ENCODE measurements around the gene ATPAF2. TPM values are rescaled to one million over a fixed set of nuclear protein-coding genes. Genes with fewer than 3 reads are reported as not detected.

The ATPAF2 gene
- 10 to 100 TPM; 25.8 to 28.7 TPM for total RNA-seq

GRCh38 chr17:18038861-18039534, at the start of gene ATPAF2, which contains the start of gene GID4:
TSS of gene ATPAF2 (minus strand) at chr17:18039168. CDS start at chr17:18039013, 155 bp downstream.
TSS of gene GID4 (plus strand) at chr17:18039408. CDS start at chr17:18039465, 57 bp downstream.
- ATAC-seq (replicated peaks in 1 of 2) (peak; percentile 92 to 93), DNase-seq (peak; percentile 100)
- Mint-ChIP-seq H3K4me1 (ENCODE audit: low read depth) (peaks cover 51% of the 10 kb centered on the region), H3K36me3 (ENCODE audit: insufficient read depth in 2 of 2) (peaks cover 8 to 15% of the 10 kb centered on the region in 2 donors), H3K27me3 (ENCODE audit: low read depth) (no peaks in the 10 kb centered on the region), H3K27ac (peak within 1 kb of the TSS; percentile 88), H3K4me3 (peak within 1 kb of the TSS; percentile 82 to 96), H3K9me3 (no peaks in the 10 kb centered on the region)

GRCh38 chr17:18087610-18088491, 48.9 kb upstream of the ATPAF2 start, which contains the start of gene DRG2:
TSS of gene DRG2 (plus strand) at chr17:18087948. CDS start at chr17:18088024, 76 bp downstream.
- peak within 1 kb of the TSS; percentile 97 for H3K27ac Mint-ChIP-seq
- DNase-seq (peak; percentile 91 to 94), ATAC-seq (replicated peaks in 1 of 2) (peak; percentile 98 to 99)
- H3K27me3 Mint-ChIP-seq (ENCODE audit: low read depth) = no peaks in the 10 kb centered on the region
- H3K4me1 Mint-ChIP-seq (ENCODE audit: low read depth) = peaks cover 42% of the 10 kb centered on the region
- peaks cover 0 to 2% of the 10 kb centered on the region in 2 donors for H3K36me3 Mint-ChIP-seq (ENCODE audit: insufficient read depth in 2 of 2)
- H3K9me3 Mint-ChIP-seq = no peaks in the 10 kb centered on the region
- peak within 1 kb of the TSS; percentile 95 to 99 for H3K4me3 Mint-ChIP-seq

- no peak overlapping the region for H3K4me3 Mint-ChIP-seq
- peaks cover 0 to 2% of the 10 kb centered on the region in 2 donors for H3K36me3 Mint-ChIP-seq (ENCODE audit: insufficient read depth in 2 of 2)
- H3K9me3 Mint-ChIP-seq = no peaks in the 10 kb centered on the region
- H3K27ac Mint-ChIP-seq = no peak overlapping the region
- peaks cover 21% of the 10 kb centered on the region for H3K4me1 Mint-ChIP-seq (ENCODE audit: low read depth)
- peaks cover 2% of the 10 kb centered on the region for H3K27me3 Mint-ChIP-seq (ENCODE audit: low read depth)
- DNase-seq (no peak), ATAC-seq (replicated peaks in 1 of 2) (no peak)
Measured at GRCh38 chr17:18084256-18084655, 45.3 kb upstream of the ATPAF2 start.

GRCh38 chr17:18079543-18079942, 40.6 kb upstream of the ATPAF2 start:
- ATAC-seq (replicated peaks in 1 of 2) = no peak
- Mint-ChIP-seq H3K27me3 (ENCODE audit: low read depth) (peaks cover 11% of the 10 kb centered on the region), H3K4me3 (no peak overlapping the region), H3K9me3 (no peaks in the 10 kb centered on the region), H3K27ac (no peak overlapping the region), H3K4me1 (ENCODE audit: low read depth) (no peaks in the 10 kb centered on the region), H3K36me3 (ENCODE audit: insufficient read depth in 2 of 2) (no peaks in the 10 kb centered on the region)
- DNase-seq = no peak

DNA sequence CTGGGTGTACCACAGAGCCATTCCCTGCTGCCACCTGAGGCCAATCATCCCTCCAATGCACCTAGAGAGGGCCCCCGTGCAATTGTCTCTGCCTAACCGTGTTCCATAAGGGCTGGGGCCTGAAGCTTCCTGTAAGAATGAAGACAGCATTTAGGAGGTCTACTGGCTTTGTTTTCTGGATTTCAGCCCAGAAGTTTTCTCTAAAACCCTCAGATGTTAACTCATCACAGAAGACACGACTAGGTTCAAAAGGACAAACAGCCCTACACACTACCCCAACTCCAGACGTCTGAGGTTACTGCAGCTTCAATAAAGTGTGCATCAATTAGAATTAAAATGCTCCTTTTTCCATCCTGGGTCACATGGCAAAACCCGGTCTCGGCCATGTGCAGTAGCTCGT, 38.0 kb upstream of the ATPAF2 start:
- no peaks in the 10 kb centered on the region for H3K9me3 Mint-ChIP-seq
- no peak overlapping the region for H3K27ac Mint-ChIP-seq
- no peak for DNase-seq
- H3K36me3 Mint-ChIP-seq (ENCODE audit: insufficient read depth in 2 of 2) = no peaks in the 10 kb centered on the region
- H3K4me3 Mint-ChIP-seq = no peak overlapping the region
- ATAC-seq (replicated peaks in 1 of 2) = no peak
- H3K27me3 Mint-ChIP-seq (ENCODE audit: low read depth) = peaks cover 11% of the 10 kb centered on the region
- H3K4me1 Mint-ChIP-seq (ENCODE audit: low read depth) = no peaks in the 10 kb centered on the region

DNA sequence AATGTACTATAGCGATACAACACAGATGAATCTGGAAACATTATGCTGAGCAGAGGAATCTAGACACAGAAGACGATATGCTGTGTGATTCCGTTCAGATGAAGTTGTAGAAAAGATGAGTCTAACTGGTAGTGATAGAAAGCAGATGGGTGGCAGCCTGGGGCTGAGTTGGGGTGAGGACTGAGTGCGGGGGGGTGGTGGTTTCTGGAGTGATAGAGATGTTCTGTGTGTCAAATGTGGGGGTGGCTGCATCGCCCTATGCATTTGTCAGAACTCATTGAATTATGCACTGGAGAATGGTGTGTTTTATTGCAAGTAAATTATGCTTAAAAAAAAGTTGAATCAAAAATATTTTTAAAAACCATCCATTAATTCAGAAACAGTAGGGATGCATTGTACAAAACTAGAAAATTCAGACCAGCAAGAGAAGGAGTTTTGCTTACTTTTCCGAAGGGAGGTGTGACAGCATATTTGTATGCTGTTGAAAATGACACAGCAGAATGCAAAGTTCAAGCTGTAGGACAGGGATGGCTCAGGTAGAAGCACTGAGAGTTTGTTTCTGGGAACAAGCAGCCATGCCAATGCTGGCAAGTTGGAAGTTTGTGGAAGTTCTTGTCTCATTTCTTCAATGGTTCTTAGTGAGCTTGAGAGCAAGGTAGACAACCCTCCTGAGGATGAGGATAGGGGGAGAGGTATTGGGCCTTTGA, 35.8 kb upstream of the ATPAF2 start:
- H3K36me3 Mint-ChIP-seq (ENCODE audit: insufficient read depth in 2 of 2) = no peaks in the 10 kb centered on the region
- no peak overlapping the region for H3K27ac Mint-ChIP-seq
- no peaks in the 10 kb centered on the region for H3K9me3 Mint-ChIP-seq
- ATAC-seq (replicated peaks in 1 of 2) (no peak), DNase-seq (no peak)
- peaks cover 13% of the 10 kb centered on the region for H3K4me1 Mint-ChIP-seq (ENCODE audit: low read depth)
- peaks cover 11% of the 10 kb centered on the region for H3K27me3 Mint-ChIP-seq (ENCODE audit: low read depth)
- H3K4me3 Mint-ChIP-seq = no peak overlapping the region

- Mint-ChIP-seq H3K4me1 (ENCODE audit: low read depth) (peaks cover 13% of the 10 kb centered on the region), H3K36me3 (ENCODE audit: insufficient read depth in 2 of 2) (no peaks in the 10 kb centered on the region), H3K9me3 (no peaks in the 10 kb centered on the region), H3K27ac (no peak overlapping the region), H3K27me3 (ENCODE audit: low read depth) (peaks cover 6% of the 10 kb centered on the region), H3K4me3 (peak overlapping the region in 1 of 2 donors; percentile 50)
- no peak for DNase-seq
- ATAC-seq (replicated peaks in 1 of 2) = peak; percentile 68 to 77
Measured at GRCh38 chr17:18071751-18072150, 32.8 kb upstream of the ATPAF2 start.

DNA sequence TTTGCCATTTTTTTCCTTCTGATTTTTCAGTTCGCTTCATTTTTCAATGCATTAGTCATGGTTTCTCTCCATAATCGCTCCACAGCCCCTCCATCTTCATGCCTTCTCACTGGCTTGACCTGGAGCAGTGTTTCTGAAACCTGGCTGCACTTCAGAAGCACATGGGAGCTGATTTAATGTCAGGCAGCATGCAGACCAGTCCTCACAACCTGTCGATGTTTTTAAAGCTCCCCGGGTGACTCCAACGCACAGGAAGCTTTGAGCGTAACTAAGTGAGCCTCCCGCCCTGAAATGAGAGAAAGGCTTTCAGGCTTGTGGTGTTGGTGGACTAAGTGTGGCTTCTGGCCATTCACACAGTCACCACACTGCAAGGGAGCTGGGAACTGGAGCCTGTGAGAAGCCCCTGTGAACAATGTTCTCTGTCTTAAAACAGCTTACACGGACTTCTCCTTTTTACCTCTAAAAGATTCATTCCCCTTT, 31.9 kb upstream of the ATPAF2 start:
- H3K27me3 Mint-ChIP-seq (ENCODE audit: low read depth) = peaks cover 6% of the 10 kb centered on the region
- H3K36me3 Mint-ChIP-seq (ENCODE audit: insufficient read depth in 2 of 2) = no peaks in the 10 kb centered on the region
- H3K27ac Mint-ChIP-seq = no peak overlapping the region
- H3K9me3 Mint-ChIP-seq = no peaks in the 10 kb centered on the region
- peak in 1 of 2 donors; percentile 32 for ATAC-seq (replicated peaks in 1 of 2)
- DNase-seq = peak in 1 of 2 donors; percentile 6
- H3K4me1 Mint-ChIP-seq (ENCODE audit: low read depth) = peaks cover 13% of the 10 kb centered on the region
- peak overlapping the region; percentile 2 to 26 for H3K4me3 Mint-ChIP-seq

DNA sequence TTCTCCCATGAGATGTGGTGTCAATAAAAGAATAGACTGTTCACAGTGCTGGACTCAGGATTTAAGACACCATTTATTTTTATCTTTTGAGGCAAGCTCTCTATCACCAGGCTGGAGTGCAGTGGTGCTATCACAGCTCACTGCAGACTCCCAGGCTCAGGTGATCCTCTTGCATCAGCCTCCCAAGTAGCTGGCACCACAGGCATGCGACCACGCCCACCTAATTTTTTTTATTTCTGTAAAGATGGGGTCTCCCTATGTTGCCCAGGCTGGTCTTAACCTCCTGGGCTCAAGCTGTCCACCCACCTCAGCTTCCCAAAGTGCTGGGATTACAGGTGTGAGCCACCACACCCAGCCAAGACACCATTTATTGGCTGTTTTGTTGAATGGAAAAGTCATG, 30.1 kb upstream of the ATPAF2 start:
- peaks cover 0 to 5% of the 10 kb centered on the region in 2 donors for H3K36me3 Mint-ChIP-seq (ENCODE audit: insufficient read depth in 2 of 2)
- H3K27me3 Mint-ChIP-seq (ENCODE audit: low read depth) = no peaks in the 10 kb centered on the region
- H3K9me3 Mint-ChIP-seq = no peaks in the 10 kb centered on the region
- no peak overlapping the region for H3K4me3 Mint-ChIP-seq
- ATAC-seq (replicated peaks in 1 of 2) (no peak), DNase-seq (no peak)
- H3K27ac Mint-ChIP-seq = no peak overlapping the region
- peaks cover 13% of the 10 kb centered on the region for H3K4me1 Mint-ChIP-seq (ENCODE audit: low read depth)

GRCh38 chr17:18066866-18067265, 27.9 kb upstream of the ATPAF2 start:
- Mint-ChIP-seq H3K36me3 (ENCODE audit: insufficient read depth in 2 of 2) (peaks cover 0 to 5% of the 10 kb centered on the region in 2 donors), H3K9me3 (no peaks in the 10 kb centered on the region), H3K4me1 (ENCODE audit: low read depth) (peaks cover 13% of the 10 kb centered on the region), H3K4me3 (no peak overlapping the region), H3K27ac (no peak overlapping the region), H3K27me3 (ENCODE audit: low read depth) (no peaks in the 10 kb centered on the region)
- ATAC-seq (replicated peaks in 1 of 2) (no peak), DNase-seq (no peak)

GRCh38 chr17:18065546-18065945, 26.6 kb upstream of the ATPAF2 start:
- Mint-ChIP-seq H3K36me3 (ENCODE audit: insufficient read depth in 2 of 2) (peaks cover 0 to 5% of the 10 kb centered on the region in 2 donors), H3K27me3 (ENCODE audit: low read depth) (no peaks in the 10 kb centered on the region), H3K9me3 (no peaks in the 10 kb centered on the region), H3K4me3 (no peak overlapping the region), H3K27ac (no peak overlapping the region), H3K4me1 (ENCODE audit: low read depth) (no peaks in the 10 kb centered on the region)
- ATAC-seq (replicated peaks in 1 of 2) = no peak
- DNase-seq = no peak

DNA sequence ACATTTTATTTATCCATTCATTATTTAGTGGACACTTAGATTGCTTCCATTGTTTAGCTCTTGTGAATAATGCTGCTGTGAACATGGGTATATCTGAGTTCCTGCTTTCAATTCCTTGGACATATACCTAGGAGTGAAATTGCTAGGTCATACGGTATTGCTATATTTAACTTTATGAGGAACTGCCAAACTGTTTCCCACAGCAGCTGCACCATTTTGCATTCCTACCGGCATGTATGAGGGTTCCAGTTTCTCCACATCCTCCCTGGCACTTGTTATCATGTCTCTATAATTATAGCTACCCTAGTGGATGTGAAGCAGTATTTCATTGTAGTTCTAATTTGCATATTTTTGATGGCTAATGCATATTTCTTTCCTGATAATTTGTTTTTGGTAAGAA, 25.1 kb upstream of the ATPAF2 start:
- Mint-ChIP-seq H3K4me3 (no peak overlapping the region), H3K4me1 (ENCODE audit: low read depth) (peaks cover 5% of the 10 kb centered on the region), H3K27me3 (ENCODE audit: low read depth) (no peaks in the 10 kb centered on the region), H3K27ac (no peak overlapping the region), H3K36me3 (ENCODE audit: insufficient read depth in 2 of 2) (peaks cover 1 to 6% of the 10 kb centered on the region in 2 donors), H3K9me3 (no peaks in the 10 kb centered on the region)
- DNase-seq = no peak
- ATAC-seq (replicated peaks in 1 of 2) = no peak
